ENCODE measurements around the gene SPOP. TPM values are rescaled to one million over a fixed set of nuclear protein-coding genes. Genes with fewer than 3 reads are reported as not detected.

SPOP gene
- total RNA-seq, 1 donor from 2014 or later: 87.3 TPM

- no peak overlapping the region for H3K27ac ChIP-seq
- no peaks in the 10 kb centered on the region for H3K4me1 ChIP-seq
- ATAC-seq: no peak
Observed at GRCh38 chr17:49583226-49583625, 94.7 kb downstream of the SPOP start.

DNA sequence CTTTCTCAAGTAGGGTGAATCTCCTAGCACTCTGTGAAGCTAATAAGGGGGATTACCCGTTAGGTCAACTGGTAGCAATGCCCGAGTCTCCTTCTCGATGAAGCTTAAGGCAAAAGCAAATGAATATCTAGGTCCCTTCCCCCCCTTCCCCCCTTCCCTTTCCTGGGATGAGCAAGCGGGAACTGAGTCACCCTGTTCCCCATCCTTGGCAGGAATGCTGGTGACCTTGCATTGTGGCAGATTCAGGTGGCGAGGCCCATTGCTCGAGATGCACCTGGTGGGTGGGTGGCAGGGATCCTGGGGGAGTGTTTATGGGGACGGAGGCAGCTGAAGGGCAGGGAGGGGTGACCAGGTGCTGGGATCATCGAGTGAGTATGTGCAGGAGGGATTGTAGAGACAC is 95.1 kb downstream of the SPOP start:
- H3K4me1 ChIP-seq: peaks cover 3% of the 10 kb centered on the region
- peaks cover under 1% of the 10 kb centered on the region for H3K27me3 ChIP-seq
- no peaks in the 10 kb centered on the region for H3K36me3 ChIP-seq
- ATAC-seq (no peak), DNase-seq (no peak)
- no peaks in the 10 kb centered on the region for H3K9me3 ChIP-seq
- no peak overlapping the region for H3K27ac ChIP-seq
- TF ChIP-seq, protein P1, sequence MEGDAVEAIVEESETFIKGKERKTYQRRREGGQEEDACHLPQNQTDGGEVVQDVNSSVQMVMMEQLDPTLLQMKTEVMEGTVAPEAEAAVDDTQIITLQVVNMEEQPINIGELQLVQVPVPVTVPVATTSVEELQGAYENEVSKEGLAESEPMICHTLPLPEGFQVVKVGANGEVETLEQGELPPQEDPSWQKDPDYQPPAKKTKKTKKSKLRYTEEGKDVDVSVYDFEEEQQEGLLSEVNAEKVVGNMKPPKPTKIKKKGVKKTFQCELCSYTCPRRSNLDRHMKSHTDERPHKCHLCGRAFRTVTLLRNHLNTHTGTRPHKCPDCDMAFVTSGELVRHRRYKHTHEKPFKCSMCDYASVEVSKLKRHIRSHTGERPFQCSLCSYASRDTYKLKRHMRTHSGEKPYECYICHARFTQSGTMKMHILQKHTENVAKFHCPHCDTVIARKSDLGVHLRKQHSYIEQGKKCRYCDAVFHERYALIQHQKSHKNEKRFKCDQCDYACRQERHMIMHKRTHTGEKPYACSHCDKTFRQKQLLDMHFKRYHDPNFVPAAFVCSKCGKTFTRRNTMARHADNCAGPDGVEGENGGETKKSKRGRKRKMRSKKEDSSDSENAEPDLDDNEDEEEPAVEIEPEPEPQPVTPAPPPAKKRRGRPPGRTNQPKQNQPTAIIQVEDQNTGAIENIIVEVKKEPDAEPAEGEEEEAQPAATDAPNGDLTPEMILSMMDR (IDR thresholded peaks at IDR 0.05): no peak
- intact Hi-C loops (cut with DNase I): no loop called here
- no peak overlapping the region for H3K4me3 ChIP-seq

More at GRCh38 chr17:49583226-49583625, 94.7 kb downstream of the SPOP start:
- no peak overlapping the region for H3K4me3 ChIP-seq
- H3K27me3 ChIP-seq: no peaks in the 10 kb centered on the region
- no peak for DNase-seq
- TF ChIP-seq, protein P1 (IDR thresholded peaks at IDR 0.05): no peak
- no peaks in the 10 kb centered on the region for H3K9me3 ChIP-seq
- no peaks in the 10 kb centered on the region for H3K36me3 ChIP-seq
- intact Hi-C loops (cut with DNase I): no loop called here

DNA sequence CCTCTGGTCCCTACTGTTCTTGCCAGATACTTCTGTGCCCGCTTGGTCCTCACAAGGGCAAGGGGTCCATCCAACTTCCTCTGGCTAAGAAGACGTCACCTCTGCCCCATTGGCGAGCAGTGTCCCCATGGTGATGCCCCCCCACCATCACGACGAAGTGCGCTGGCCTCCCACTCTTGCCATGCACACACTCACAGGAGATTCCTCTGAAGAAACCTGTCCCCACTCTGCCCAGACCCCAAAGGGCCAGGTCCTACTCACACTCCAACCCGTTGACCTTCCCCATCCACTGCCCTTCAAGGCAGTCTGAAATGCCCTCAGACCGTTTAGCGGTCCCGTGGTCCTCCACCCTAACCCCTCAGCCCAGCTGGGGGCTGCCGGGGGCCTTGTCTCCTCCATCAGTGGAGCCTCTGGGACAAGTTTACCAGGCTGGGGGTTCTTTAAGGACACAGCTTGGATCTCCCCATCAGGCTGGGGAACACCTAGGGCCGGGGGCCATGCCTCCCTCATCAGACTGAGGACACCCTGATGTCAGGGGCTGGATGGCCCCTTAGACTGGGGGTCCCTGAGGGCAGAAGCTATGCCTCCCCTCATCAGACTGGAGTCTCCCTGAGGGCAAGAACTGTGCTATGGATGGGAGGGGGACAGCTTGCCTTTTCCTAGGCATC is 95.7 kb downstream of the SPOP start:
- peaks cover 3% of the 10 kb centered on the region for H3K27me3 ChIP-seq
- intact Hi-C loops (cut with DNase I): no loop called here
- H3K27ac ChIP-seq: no peak overlapping the region
- H3K4me3 ChIP-seq: no peak overlapping the region
- H3K36me3 ChIP-seq: no peaks in the 10 kb centered on the region
- ATAC-seq (no peak), DNase-seq (no peak)
- TF ChIP-seq, protein P1 (IDR thresholded peaks at IDR 0.05): no peak
- H3K4me1 ChIP-seq: peaks cover 9% of the 10 kb centered on the region
- H3K9me3 ChIP-seq: no peaks in the 10 kb centered on the region

DNA sequence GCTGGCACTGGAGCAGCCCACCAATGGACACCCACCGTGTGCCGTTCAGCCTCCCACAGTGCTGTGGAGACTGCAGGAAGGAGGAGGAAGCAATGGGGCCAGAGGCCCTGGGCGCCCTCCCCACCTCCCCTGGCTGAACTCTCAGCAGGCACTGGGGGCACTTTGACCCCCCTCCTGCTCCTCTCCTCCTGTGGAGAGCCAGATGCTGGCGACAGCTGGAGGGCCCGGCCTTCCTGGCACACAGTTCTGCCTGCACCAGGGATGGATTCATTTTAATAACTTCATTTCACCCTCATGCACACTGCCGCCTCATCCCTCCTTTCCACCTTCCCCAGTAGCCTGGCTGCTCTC is 96.3 kb downstream of the SPOP start:
- Histone ChIP-seq H3K27ac (no peak overlapping the region), H3K36me3 (no peaks in the 10 kb centered on the region), H3K4me1 (peaks cover 9% of the 10 kb centered on the region), H3K27me3 (peaks cover 3% of the 10 kb centered on the region), H3K9me3 (no peaks in the 10 kb centered on the region), H3K4me3 (no peak overlapping the region)
- intact Hi-C loops (cut with DNase I): no loop called here
- no peak for ATAC-seq
- no peak for DNase-seq
- TF ChIP-seq, protein P1 (IDR thresholded peaks at IDR 0.05): no peak

DNA sequence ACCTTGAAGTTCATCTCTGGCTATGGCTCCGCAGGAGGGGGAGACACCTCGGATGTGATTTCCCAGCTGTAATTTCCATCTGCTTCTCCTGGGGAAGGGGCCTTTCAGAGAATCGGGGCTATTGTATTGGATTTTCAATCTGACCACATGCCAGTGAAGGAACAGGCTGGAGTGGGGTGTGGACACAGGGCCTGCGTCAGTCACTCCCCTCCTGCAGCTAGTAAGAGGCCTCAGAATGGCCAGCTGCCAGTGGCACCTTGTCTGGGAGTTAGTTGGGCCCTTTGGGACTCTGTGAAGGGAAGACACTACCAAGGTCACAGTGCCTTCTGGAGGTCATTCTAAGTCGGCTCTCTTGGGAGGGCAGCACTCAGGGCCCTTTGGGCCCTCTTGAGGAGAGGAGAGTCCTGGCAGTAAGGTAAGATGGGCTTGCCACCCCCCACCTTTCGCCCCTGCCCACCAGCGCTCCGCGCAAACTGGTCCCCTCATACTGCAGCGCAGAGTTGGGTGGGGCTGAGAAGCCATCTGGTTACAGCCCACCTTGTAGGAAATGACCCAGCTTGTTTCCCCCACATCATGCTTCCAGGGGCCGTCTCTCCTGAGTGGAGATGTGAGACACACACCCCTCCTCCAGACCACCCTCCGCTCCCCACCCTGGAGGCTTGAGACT is 96.8 kb downstream of the SPOP start:
- DNase-seq: no peak
- no peaks in the 10 kb centered on the region for H3K36me3 ChIP-seq
- no peak overlapping the region for H3K27ac ChIP-seq
- H3K4me1 ChIP-seq: peaks cover 9% of the 10 kb centered on the region
- TF ChIP-seq, protein P1 (IDR thresholded peaks at IDR 0.05): no peak
- no peak for ATAC-seq
- peaks cover 4% of the 10 kb centered on the region for H3K27me3 ChIP-seq
- intact Hi-C loops (cut with DNase I): no loop called here
- H3K4me3 ChIP-seq: no peak overlapping the region
- H3K9me3 ChIP-seq: no peaks in the 10 kb centered on the region
